Activated CD4-positive, CD25-positive, alpha-beta regulatory T cell (primary cell): ENCODE data around the gene PRKACA.
"Not testable (repeated sequence)": the region's sequence is repeated elsewhere in the genome, so short reads cannot be mapped to it uniquely, and the experiment has no call there.

Experiments used
- DNase-seq, 4 experiments: peaks; one replicate each; lab custom pipeline; 2025; lab: John Stamatoyannopoulos, UW

Gene PRKACA

DNA sequence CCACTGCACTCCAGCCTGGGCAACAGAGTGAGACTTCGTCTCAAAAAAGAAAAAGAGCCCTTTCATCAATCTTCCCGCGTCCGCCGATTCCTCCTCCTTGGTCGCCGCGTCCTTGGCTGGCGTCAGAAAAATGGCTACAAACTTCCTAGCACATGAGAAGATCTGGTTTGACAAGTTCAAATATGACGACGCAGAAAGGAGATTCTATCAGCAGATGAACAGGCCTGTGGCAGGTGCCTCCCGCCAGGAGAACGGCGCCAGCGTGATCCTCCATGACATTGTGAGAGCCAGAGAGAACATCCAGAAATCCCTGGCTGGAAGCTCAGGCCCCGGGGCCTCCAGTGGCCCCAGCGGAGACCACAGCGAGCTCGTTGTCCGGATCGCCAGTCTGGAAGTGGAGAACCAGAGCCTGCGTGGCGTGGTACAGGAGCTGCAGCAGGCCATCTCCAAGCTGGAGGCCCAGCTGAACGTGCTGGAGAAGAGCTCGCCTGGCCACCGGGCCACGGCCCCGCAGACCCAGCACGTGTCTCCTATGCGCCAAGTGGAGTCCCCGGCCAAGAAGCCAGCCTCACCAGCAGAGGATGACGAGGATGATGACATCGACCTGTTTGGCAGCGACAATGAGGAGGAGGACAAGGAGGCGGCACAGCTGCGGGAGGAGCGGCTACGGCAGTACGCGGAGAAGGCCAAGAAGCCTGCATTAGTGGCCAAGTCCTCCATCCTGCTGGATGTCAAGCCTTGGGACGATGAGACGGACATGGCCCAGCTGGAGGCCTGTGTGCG is 47.1 kb downstream of the PRKACA start:
- DNase-seq = no peak

DNA sequence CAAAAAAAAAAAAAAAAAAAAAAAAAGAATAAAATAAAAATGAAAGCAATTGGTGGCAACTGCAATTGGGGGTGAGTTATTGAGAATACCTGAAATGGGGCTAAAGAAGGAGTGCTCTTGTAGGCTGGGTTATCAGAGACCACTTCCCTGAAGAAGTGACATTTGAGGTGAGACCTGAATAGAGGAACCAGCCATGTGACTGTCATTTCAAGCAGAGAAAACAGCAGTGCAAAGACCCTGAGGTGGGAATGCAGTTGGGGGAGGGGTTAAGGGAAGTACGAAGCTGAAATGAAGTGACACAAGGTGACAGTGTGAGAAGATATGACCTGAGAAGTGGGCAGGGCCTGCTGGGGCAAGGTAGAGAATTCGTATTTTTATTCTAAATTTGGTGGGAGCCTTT is 51.4 kb downstream of the PRKACA start:
- DNase-seq = no peak

DNA sequence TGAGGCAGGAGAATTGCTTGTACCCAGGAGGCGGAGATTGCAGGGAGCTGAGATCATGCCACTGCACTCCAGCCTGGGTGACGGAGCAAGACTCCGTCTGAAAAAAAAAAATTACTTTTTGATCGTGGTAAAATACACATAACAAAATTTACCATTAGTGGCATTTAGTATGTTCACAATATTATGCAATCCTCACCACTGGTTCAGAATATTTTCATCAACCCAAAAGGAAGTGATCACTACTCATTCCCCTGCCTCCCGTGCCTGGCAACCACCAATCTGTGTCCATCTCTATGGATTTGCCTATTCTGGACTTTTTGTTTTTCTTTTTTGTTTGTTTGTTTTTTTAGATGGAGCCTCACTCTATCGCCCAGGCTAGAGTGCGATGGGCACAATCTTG is 54.5 kb downstream of the PRKACA start:
- no peak for DNase-seq

DNA sequence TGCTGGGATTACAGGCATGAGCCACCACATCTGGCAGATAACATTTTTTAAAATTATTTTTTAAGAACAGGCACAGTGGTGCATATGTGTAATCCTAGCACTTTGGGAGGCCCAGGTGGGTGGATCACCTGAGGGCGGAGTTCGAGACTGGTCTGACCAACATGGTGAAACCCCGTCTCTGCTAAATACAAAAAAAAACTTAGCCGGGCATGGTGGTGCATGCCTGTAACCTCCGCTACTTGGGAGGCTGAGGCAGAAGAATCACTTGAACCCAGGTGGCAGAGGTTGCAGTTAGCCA is 55.1 kb downstream of the PRKACA start:
- DNase-seq = no peak

DNA sequence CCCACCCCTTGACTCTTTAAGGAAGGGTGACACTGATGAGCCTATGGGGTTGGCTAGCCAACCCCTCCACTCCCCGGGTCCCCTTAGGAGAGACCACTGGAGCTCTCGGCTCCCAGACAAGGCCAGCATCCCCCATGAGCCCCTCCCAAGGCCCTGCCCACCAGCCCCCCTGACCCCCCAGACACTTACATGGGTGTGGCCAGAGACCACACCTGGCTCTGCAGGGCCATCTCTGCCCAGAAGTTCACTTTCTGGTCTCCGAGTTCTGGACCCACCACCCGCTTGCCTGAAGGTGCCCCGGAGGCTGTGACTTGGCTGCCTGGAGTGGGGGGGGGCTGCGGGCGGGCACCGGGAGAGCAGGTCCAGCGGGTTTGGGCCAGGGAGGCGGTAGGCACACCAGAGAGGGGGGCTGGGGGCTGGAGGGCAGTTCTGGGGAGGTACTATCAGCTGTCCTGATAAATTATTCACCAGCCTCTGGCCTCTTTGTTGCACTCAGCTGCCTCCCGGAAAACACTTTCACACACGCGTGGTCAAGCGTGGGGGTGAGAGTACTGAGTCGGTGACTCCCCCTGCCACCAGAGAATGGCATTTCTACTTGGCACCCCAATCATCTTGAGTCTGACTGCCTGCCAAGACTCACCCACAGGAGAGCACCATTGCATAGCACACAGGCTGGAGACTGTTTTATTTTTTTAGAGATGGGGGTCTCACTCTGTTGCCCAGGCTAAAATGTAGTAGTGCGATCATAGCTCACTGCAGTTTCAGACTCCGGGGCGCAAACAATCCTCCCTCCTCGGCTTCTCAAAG is 55.6 kb downstream of the PRKACA start, which contains the start of gene PALM3:
PALM3 (minus strand) TSS at position 326 of the 807 bp plus-strand sequence; CDS start at position 230, 96 bp downstream.
- DNase-seq = no peak

DNA sequence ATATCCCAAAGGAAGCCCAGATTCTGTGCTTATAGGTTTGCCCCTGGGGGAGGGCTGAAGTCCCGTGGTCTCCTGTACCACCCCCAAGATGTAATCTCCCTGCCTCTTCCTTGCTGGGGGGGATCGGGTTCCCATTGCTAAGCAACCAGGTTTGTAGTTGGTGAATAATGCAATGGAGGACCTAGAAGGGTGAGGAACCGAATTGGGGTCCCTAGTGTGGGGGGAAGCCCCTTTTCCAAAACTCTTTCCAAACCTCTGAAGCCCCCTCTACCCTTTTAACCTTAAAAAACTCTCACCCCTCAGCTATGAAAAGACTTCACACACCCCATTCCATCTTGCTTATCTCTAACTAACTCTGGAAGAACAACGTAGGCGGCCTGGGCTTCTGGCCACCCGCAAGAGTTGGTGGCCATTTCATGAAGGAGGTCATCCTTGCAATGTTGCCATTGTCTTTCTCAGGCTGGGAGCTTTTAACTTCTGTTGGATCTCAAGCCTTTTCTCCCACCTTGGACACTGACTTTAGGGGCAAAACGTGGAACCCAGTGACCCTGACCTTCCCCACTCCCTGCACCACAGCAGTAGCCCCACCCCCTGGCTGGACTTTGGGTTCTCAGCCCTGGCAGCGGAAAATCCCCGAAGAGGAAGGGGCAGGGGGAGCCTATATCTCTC is 56.3 kb downstream of the PRKACA start:
- DNase-seq = no peak

DNA sequence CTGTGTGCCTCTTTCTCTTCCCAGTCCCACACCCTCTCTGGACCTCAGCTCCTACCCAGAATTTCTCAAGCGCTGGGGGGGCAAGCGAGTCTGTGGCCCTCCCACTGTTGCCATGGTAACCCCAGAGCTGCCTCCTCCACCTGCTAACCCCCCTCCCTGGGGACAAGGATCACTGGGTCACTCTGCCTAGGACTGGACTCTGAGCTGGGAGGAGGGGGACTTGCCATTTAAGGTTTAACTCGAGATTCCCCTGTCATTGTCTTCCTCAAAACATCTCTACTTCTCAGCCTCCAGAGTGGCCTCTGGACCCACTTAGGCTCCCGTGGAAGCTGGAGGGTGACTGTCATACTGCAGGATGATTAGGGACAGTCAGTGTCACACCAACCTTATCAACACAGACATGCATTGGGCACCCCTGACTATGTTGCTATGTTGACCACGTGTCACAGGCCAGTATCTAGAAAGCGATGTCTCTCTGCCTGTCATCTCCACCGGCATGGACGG is 57.9 kb downstream of the PRKACA start:
- DNase-seq = no peak

DNA sequence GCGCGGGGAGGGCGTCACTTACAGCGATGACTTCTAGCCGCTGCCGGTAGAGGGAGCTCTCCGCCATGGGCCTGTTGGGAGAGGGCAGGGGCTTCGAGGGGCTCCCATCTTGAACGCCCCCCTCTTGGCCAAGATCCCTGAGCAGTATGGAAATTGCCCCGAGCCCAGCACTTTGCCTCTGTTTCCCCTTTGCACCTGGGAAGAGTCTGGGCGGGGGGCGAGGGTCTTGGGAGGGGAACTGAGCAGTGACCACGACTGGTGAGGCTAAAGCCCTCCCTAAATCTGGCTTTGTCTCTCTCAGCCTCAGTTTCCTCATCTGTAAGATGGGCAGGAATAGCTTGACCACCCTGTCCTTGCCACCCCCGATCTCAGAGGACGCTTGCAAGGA is 58.5 kb downstream of the PRKACA start:
- peak in 3 of 4 experiments; percentile 12 to 27 (median 17) for DNase-seq

DNA sequence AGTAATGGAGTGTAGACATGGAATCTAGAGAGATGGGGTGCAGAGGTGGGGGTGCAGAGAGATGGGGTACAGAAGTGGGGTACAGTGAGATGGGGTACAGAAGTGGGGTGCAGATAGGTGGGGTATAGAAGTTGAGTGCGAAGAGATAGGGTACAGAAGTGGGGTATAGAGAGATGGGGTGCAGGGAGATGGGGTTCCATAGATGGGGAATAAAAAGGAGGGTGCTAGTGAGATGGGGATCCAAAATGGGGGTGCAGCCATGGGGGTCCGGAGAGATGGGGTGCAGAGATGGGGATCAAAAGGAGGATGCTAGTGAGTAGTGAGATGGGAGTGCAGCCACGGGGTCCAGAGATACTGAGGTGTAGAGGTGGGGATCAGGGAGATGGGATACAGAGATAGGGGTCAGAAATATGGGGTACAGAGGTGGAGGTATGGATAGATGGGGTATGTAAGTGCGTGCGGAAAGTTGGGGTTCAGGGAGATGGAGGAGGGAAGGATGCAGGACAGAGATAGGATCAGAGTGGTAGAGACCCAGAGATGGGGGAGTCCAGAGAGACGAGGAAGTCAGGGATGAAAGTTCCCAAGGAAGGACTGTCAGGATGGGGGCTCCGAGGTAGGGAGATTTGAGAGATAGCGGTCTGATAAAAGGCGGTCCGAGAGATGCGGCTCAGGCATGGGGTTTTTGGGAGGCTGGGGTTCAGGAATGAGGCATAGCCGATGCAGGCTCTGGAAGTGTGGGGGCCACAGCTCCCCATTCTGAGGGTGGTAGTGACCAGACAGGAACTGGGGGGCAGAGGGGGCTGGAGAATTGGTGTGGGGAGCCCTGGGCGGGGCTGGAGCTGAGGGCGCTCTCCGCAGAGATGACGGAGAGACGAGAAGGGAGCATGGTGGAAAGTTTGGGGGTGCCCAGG is 59.1 kb downstream of the PRKACA start:
- DNase-seq = no peak

DNA sequence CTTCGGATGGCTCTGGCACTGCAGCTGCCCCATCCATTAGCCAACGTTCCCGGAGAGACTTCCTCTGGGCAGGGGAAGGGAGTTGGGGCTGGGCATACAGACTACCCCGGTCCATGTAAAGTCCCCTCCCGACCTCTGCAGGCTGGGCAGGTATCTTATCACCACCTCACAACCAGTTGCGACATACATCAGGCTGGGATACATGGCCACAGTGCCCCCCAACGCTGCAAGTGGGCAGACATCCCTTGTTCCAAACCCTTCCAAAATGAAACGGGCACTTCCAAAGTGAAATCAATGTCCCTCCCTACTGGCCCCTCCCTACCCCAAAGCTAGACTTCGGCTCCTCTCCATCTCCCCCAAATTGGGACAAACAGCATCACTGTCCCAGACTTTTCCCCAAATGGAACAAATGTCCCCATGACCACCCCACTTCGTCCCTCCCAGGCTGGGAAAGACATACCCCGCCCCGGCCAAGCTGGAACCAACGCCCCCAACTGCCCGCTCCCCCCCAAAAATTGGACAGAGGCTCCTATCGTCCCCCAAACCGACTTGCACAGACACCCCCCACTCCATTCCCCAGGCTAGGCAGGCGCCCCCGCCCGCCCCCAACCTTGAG is 60.7 kb downstream of the PRKACA start:
- DNase-seq = no peak

DNA sequence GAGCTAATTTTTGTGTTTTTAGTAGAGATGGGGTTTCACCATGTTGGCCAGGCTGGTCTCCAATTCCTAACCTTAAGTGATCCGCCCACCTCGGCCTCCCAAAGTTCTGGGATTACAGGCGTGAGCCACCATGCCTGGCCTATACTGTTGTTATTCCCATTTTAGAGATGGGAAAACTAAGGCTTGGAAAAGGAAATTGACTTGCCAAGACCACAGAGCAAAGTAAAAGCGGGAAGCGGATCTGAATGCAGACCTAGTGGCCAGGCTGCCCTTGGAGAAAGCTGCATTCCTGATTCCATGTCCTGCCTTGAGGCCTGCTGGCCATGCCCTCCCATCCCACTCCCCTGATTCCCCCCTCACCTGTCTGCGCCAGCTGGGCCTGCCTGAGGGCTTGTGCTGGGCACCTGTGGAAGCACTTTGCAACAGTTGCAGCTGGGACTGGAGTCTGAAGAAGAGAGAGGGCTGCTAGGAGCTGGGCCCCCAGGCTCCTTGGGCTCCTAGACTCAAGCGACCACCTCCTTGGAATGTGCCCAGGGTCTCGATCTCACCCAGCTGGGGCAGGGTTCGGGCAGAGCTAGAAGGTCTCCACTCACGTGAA is 61.4 kb downstream of the PRKACA start:
- DNase-seq = no peak

DNA sequence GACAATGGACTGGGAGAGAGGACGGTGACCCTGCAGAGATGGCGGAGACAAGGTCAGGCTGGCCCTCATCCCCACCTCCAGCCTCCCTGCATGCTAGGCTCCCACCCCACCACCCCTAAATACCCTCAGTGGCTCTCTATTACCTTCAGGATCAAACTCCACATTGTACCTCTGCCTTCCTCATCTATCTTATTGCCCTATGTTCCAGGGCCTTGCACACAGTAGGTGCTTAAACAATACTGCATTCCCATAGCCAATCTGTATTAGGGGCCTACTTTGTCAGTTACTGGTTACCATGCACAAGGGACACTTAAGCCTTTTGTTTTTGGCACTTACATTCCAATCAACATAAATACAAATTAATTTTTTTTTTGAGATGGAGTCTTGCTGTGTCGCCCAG is 62.2 kb downstream of the PRKACA start:
- no peak for DNase-seq

DNA sequence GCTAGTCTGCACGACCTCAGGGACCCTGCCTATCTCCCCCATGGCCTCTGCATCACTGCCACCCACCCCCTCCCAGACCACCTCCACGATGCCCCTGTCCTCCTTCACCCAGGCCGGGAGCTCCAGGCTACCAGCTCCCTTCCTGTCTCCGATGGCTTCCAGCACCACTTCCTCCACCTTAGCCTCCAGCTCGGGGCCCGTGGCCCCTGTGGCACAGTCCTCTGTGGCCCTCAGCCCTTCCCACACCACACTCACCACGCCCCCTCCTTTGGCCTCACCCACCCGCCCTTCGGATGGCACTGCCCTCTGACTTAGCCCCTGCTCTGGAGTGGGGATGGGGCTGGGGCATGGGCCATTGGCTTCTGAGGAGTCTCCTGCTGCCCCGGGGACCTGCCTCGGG is 62.8 kb downstream of the PRKACA start:
- DNase-seq = no peak

DNA sequence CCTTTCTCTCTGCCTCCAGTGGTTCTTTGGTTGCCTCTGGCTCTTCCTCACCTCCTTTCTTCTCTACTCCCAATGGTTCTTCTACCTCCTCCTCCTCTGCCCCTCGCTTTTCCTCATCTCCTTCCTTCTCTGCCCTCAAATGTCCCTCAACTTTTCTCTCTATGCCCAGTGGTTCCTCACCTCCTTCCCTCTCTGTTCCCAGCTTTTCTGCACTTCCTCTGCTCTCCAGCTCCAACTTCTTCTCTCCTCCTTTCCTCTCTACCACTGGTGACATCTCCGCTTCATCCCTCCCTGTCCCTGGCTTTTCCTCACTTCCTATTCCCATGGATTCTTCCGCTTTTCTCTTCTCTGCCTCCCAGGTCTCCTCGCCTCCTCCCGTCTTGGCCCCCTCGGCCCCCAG is 63.5 kb downstream of the PRKACA start:
- DNase-seq = no peak

DNA sequence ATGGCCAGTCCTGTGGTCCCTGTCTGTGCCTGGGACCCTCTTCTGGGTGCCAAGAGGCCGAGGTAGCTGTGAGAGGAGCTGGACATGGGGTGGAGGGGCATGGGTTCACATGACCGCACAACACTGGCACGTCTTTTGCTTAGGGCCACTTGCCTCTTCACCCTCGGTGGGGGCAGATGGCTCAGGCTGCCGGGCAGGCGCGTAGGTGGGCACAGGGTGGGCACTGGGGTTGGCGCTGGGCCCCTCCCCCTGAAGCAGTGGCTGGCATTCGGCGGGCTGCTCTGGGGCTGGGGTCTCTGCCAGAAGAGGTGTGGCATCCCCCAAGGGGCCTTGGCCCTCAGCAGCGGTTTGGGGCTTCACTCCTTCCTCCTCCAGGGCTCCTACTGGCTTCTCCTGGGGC is 64.1 kb downstream of the PRKACA start:
- DNase-seq = no peak

DNA sequence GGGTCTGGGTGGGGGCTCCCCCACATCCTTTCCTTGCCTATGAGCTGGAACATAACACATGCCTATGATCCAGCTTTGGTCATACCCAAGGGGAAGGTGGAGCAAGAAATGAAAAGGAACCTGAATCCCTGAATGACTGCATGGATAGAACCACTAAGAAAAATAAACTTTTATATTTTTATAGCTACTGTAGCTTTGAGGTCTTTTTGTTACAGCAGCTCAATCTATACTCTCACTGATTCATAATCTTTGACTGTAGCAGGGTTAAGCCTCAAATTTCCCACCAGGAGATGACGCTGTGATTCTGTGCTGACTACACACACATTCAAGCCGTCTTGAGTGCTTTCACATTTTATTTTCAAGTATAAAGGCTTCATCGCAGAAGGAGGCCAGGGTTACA is 64.5 kb downstream of the PRKACA start:
- DNase-seq = no peak

DNA sequence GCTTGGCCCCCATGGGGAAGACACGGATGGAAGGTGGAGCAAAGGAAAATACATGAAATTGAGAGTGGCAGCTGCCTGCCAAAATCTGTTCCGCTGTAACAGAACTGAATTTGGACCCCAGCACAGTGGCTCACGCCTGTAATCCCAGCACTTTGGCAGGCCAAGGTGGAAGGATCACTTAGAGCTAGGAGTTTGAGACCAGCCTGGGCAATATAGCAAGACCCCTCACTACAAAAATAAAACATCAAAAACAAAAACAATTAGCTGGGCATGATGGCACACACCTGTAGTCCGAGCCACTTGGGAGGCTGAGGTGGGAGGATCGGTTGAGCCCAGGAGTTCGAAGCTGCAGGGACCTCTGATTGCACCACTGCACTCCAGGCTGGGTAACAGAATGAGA is 65.1 kb downstream of the PRKACA start:
- DNase-seq = no peak

DNA sequence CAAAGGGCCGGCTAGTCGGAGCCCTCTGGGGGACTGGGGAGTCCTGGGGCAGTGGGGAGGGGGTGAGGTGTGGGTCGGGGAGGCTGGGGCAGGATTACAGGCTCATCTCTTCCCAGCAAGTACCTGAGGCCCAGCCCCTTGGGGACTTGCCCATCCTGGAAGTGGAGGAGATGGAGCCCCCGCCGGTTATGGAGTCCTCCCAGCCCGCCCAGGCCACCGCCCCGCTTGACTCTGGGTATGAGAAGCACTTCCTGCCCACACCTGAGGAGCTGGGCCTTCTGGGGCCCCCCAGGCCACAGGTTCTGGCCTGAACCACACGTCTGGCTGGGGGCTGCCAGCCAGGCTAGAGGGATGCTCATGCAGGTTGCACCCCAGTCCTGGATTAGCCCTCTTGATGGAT is 65.6 kb downstream of the PRKACA start:
- no peak for DNase-seq

DNA sequence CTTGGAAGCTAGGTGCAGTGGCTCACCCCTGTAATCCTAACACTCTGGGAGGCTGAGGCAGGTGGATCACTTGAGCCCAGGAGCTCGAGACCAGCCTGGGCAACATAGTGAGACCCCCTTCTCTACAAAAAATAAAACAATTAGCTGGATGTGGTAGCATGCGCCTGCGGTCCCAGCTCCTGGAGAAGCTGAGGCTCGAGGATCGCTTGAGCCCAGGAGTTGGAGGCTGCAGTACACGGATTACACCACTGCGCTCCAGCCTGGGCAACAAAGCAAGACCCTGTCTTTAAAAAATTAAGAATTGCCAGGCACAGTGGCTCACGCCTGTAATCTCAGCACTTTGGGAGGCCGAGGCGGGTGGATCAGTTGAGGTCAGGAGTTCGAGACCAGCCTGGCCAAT is 66.6 kb downstream of the PRKACA start:
- DNase-seq = not testable (repeated sequence)

DNA sequence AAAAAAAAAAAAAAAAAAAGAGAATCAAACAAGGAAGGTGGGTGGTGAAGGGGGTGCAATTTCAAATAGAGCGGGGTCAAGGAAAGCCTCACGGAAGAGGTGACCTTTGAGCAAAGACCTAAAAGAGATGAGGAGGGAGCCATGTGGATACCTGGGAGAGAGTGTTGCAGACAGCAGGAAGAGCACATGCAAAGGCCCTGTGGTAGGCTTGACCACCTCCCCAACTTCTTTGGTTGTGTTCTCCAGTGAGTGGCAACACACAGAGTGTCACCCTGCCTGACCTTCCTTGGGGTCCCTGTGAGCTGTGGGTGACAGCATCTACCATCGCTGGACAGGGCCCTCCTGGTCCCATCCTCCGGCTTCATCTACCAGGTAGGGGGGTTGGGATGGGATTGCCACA is 67.0 kb downstream of the PRKACA start:
- no peak for DNase-seq
